HL-60 (cell line): Measurements from ENCODE around the gene ZCWPW1.

ENCODE experiments used
- DNase-seq, 2 experiments: peaks; one replicate each; pipeline ENCODE4 v3.0.0-alpha.2; 2010 to 2020; ENCODE audit warnings: low read depth in 1 of 2, low spot score in 1 of 2
- H3K27ac ChIP-seq: fragments of 250-450 bp; sonication (Bioruptor Pico); replicated peaks from 2 replicates; pipeline ENCODE4 v1.5.1; 2020; ENCODE audit warnings: mild to moderate bottlenecking, moderate library complexity
- H3K27me3 ChIP-seq: fragments of 250-450 bp; sonication (Bioruptor Pico); 2 replicates; pipeline ENCODE4 v1.5.1; 2021; ENCODE audit warnings: mild to moderate bottlenecking, moderate library complexity; ENCODE audit not compliant: insufficient read depth, poor library complexity, severe bottlenecking
- H3K4me3 ChIP-seq: replicated peaks from 2 replicates; pipeline ENCODE4 v1.5.1; 2011; ENCODE audit warnings: mild to moderate bottlenecking, control low read depth, low read length; ENCODE audit not compliant: insufficient read depth
- CTCF ChIP-seq: IDR thresholded peaks from one replicate; pipeline ENCODE4 v1.5.1; 2011; ENCODE audit warnings: low read length, control low read depth, inconsistent platforms; ENCODE audit not compliant: insufficient read depth
- GABPA ChIP-seq: IDR thresholded peaks from 2 replicates; pipeline ENCODE4 v1.6.1; 2012; ENCODE audit warnings: low read depth
- POLR2AphosphoS5 ChIP-seq: IDR thresholded peaks from 2 replicates; pipeline ENCODE4 v1.6.1; 2012; ENCODE audit warnings: low read depth
- REST ChIP-seq: IDR thresholded peaks from 2 replicates; pipeline ENCODE4 v1.6.1; 2012; ENCODE audit warnings: low read depth; ENCODE audit not compliant: insufficient replicate concordance
- SPI1 ChIP-seq: IDR thresholded peaks from 2 replicates; pipeline ENCODE4 v1.6.1; 2012; ENCODE audit warnings: low read depth, mild to moderate bottlenecking, borderline replicate concordance

ZCWPW1 gene

GRCh38 chr7:100429637-100430492, 1.4 kb upstream of the ZCWPW1 start, which contains the start of gene MEPCE:
TSS of gene MEPCE (plus strand) at chr7:100429831. CDS start at chr7:100430019, 188 bp downstream.
- Histone ChIP-seq H3K4me3 (peak within 1 kb of the TSS; percentile 69), H3K27me3 (no peaks in the 10 kb centered on the region), H3K27ac (peak within 1 kb of the TSS; percentile 98)
- TF ChIP-seq SPI1 (no peak), POLR2AphosphoS5 (peak; percentile 53; the same call in 1 of the 2 replicates)
- peak; percentile 87 to 91 for DNase-seq

GRCh38 chr7:100428967-100429636, 599 bp upstream of the ZCWPW1 start:
- Histone ChIP-seq H3K4me3 (peak overlapping the region; percentile 69), H3K27me3 (no peaks in the 10 kb centered on the region), H3K27ac (peak overlapping the region; percentile 98)
- peak; percentile 99 to 100 for DNase-seq
- TF ChIP-seq CTCF (no peak), REST (peak; percentile 18), GABPA (0 out of 2 replicates have a peak, but pooled peaks have one; percentile 20), SPI1 (0 out of 2 replicates have a peak, but pooled peaks have one; percentile 1), POLR2AphosphoS5 (peak; percentile 81; the same call in 1 of the 2 replicates)

GRCh38 chr7:100427762-100428198, 723 bp downstream of the ZCWPW1 start:
- H3K4me3 ChIP-seq: no peak overlapping the region
- peak overlapping the region; percentile 98 for H3K27ac ChIP-seq
- no peak for DNase-seq
- TF ChIP-seq GABPA (no peak), SPI1 (no peak), REST (no peak), POLR2AphosphoS5 (no peak), CTCF (no peak)
- no peaks in the 10 kb centered on the region for H3K27me3 ChIP-seq

GRCh38 chr7:100426516-100426915, 2.0 kb downstream of the ZCWPW1 start:
- H3K4me3 ChIP-seq: no peak overlapping the region
- no peak overlapping the region for H3K27ac ChIP-seq
- TF ChIP-seq POLR2AphosphoS5: no peak
- no peak for TF ChIP-seq SPI1
- TF ChIP-seq CTCF: no peak
- no peak for TF ChIP-seq REST
- TF ChIP-seq GABPA: no peak
- H3K27me3 ChIP-seq: no peaks in the 10 kb centered on the region
- DNase-seq: no peak
